Measurements from ENCODE around the gene CHST9.
"Not testable (repeated sequence)": the region's sequence is repeated elsewhere in the genome, so short reads cannot be mapped to it uniquely, and the experiment has no call there.

Gene CHST9

DNA sequence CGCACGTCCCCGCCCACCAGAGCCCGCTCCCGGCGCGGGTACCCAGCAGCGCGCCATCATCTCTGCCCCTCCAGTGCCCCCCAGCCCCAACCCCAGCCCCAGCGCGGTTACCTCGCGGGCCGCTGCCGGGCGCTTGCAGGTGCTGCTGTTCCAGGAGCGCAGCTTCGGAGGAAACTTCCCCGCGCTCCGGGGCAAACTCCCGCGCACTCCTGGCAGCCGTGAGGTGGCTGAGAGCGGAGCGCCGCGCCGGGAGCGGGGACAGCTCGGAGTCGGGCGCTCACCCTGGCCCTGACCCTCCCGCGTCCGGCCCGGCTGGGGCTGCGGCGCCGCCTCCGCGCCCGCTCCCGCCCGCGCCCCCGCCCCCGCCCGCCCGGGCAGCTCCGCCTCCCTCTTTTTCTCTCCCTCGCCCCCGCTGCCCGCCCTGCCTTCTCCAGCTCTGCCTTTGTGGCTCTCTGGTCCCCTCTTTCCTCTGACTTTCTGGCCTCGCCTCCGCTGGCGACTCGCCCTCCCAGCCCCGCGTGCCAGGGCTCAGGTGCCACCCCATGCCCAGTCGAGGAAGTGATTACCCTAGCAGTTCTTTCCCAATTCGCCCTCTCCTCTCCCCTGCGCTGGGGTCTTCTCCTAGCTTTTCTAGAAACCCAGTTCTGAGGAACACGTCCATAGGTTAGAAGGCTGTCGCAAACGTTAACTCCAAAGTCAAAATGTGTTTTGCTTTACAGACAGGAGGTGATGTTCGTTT, at the start of gene CHST9:
Gene CHST9 (minus strand): TSS at position 284 of the 739 bp plus-strand sequence. CDS start 42,499 bp downstream, outside the sequence.
- DNase-seq (ENCODE audit: low read depth) = no peak

- DNase-seq (ENCODE audit: low read depth) = not testable (repeated sequence)
These were observed 47.2 kb upstream of the CHST9 start for GRCh38 chr18:27232355-27232754.

- DNase-seq (ENCODE audit: low read depth) = not testable (repeated sequence)
These were observed 46.6 kb upstream of the CHST9 start for GRCh38 chr18:27231671-27232070.

DNA sequence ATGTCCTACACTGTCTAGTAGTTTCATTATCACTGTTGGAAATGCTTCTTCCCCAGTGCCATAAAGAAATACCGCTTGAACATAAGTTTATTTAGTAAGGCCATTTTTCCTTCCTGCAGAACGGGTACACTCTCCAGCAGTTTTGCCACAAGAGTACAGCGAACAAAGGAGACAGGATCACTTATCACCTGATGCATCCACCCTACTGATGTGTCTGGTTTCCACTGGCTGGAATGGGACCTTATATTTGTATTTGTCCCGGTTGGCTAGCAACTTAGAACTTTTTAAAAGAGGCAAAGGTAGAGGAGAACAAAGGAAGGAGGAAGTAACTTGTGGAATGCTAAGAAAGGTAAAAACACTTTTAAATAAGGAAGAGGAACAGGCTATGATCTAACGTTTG, 46.1 kb upstream of the CHST9 start:
- not testable (repeated sequence) for DNase-seq (ENCODE audit: low read depth)

GRCh38 chr18:27227721-27228120, 42.6 kb upstream of the CHST9 start:
- no peak for DNase-seq (ENCODE audit: low read depth)

DNA sequence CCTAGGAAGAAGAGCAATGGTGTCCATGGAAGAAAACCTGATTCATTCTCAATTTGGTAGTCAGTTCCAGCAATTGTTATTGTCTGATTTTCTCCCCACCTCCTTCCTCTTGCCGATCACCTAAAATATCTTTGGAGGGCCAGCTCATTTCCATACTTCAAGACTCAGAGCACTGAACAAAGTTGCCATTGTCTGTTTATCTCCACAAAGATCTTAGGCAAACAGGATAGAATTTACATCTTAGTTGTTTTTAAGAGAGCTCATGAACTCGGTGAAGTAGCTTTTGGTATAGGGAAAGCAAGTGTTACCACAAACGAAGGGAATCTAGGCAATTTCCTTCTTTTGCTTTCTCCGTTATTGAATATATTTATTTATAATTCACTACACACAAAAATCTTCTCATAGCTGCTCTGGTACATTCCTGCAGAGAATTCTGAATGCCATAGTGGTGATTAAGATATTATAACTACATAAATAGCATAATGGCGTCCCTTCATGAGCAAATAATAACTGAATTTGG, 41.5 kb upstream of the CHST9 start:
- no peak for DNase-seq (ENCODE audit: low read depth)

DNA sequence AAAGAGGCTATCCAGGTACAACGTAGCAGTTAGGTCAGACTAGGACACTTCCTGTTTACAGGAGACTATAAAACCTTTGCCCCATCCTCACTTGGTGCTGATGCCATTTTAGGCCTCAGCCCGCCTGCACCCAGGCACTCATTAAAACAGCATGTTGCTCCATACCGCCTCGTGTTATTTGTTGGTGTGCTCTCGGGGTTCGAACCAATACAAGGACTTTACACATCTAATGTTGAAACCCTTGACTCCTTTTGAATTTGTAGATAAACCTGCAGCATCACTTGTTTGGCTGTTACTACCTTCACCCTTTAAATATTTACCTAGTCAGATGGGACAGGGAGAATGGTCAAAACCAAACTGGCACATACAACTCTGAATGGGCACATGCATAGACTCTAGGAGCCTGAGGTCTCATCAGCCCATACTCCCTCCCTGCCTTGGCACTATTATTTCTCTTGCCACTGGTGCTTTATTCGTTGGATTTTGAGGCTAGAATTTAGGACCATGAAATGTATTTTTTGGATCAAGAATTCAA, 40.9 kb upstream of the CHST9 start:
- no peak for DNase-seq (ENCODE audit: low read depth)

GRCh38 chr18:27223526-27224291, 38.6 kb upstream of the CHST9 start:
- DNase-seq (ENCODE audit: low read depth) = no peak

DNA sequence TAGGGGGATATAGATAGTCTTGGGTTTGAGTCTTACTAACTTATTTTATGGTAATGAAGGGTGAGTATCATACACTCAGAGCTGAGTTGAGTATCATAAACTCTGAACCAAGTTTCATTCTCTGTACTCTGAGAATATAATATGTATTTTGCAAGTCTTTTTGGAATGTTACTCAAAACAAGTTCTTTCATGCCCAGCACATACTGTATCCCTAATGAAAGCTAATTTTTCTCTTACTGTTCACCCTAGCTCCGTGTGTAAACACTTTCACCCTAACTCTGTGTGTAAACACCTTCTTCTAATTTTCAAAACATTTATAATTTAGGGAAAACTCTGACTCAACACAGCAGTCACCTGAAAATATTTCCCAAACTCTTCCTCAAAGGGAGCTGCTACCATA, 29.7 kb upstream of the CHST9 start:
- no peak for DNase-seq (ENCODE audit: low read depth)

GRCh38 chr18:27213123-27213717, 28.1 kb upstream of the CHST9 start:
- DNase-seq (ENCODE audit: low read depth) = no peak

DNA sequence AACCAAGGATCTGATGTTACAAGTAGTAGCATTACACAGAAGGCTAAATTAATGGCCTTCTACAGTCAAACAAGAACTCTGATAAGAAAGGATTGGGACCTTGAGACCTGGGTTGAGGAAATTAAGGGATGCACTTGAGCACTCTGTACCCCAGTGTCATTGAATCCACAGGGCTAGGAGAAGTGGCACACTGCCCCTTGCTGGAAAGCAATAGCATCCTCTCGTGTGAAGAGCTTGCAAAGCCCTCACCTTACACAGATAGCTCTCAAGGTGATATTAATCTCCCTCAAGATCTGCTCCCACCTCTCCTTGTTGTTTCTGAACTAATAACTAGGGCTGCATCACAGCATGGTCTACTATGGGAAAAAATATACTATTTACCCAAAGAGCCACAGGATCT, 26.5 kb upstream of the CHST9 start:
- DNase-seq (ENCODE audit: low read depth) = no peak

- DNase-seq (ENCODE audit: low read depth) = no peak
These were observed 21.3 kb upstream of the CHST9 start for GRCh38 chr18:27206411-27206810.

- DNase-seq (ENCODE audit: low read depth) = peak; percentile 4
These were observed 17.6 kb upstream of the CHST9 start for GRCh38 chr18:27202741-27203140.

- DNase-seq (ENCODE audit: low read depth) = no peak
These were observed 12.9 kb upstream of the CHST9 start for GRCh38 chr18:27198036-27198435.

GRCh38 chr18:27188309-27188708, 3.2 kb upstream of the CHST9 start:
- no peak for DNase-seq (ENCODE audit: low read depth)

- DNase-seq (ENCODE audit: low read depth) = no peak
These were observed 789 bp upstream of the CHST9 start for GRCh38 chr18:27185897-27186296.

DNA sequence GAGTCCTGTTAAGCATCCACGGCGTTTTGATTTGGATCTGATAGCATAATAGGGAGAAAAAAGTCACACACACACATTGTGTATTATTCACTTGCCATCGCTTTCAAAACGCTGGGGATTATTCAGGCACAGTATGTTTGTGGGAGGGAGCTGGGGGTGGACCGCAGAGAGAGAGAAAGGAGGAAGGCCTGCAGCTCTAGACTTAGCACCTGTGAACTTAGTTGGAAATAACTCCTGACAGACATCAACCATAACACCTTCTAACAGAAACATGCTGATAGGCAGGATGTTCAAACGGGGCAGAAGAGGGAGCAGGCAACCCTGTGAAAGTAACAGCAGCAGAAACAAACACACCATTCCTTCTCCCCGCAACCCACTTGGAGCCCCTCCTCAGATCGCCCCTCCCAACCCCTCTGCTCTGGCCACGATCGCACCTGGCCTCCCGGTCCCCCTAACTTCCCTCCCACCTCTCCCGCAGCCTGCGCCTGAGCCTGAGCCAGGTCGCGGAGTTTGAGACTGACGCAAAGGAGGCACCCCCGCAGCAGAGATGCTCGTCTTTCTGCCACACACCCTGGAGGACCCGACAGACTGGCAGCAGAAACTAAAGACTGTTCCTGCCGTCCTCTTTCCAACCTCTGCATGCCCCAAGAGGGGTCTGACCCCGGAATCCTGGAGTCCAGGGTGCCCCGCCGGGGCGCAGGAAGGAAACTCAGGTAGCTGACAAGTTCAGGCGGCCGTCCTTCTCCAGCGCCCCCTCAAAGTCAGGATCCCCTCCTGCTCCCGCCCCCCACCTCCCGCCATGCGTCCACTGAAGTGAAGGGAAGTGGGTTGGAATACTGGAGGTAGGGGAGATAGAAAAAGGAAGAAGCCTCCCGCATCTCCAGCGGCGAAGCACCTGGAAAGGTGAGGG, 738 bp downstream of the CHST9 start:
- DNase-seq (ENCODE audit: low read depth) = no peak

- no peak for DNase-seq (ENCODE audit: low read depth)
These were observed 3.4 kb downstream of the CHST9 start for GRCh38 chr18:27181726-27182125.

- DNase-seq (ENCODE audit: low read depth) = no peak
These were observed 6.7 kb downstream of the CHST9 start for GRCh38 chr18:27178424-27178823.

DNA sequence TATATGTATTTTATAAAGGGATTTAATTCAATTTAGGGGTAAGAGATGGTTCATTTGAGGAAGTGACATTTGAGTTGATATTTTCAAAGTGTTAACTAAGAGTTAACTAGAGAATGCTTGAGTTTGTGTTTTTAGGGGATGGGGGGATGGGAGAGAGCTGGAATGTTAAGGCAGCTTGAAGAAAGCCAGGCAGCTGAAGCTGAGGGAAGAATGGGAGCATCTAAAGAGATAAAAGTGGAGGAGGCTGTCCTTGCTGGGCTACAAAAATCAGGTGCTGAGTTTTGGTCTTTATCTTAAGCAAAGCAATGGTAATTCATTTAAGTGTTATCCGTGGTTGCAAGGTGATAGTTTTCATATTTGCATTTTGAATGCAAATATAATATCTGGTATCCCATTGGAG, 9.2 kb downstream of the CHST9 start:
- no peak for DNase-seq (ENCODE audit: low read depth)

DNA sequence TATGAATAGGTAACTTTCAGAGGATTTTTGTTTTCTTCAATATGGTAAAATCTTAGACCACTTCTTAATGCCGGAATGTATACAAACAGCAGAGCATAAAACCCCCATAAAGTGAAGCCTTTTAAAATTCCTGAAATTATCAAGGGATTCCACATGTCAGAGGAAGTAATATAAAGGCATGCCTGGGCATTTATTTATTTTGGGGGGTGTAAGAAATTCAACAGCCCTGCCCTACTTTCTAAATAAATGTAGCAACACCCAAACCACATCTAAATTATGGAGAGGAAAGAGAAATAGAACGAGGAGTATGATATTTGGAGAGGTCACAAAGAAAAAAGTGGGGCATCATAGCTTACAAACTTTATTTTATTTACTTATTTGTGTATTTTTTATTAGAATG, 9.9 kb downstream of the CHST9 start:
- no peak for DNase-seq (ENCODE audit: low read depth)

DNA sequence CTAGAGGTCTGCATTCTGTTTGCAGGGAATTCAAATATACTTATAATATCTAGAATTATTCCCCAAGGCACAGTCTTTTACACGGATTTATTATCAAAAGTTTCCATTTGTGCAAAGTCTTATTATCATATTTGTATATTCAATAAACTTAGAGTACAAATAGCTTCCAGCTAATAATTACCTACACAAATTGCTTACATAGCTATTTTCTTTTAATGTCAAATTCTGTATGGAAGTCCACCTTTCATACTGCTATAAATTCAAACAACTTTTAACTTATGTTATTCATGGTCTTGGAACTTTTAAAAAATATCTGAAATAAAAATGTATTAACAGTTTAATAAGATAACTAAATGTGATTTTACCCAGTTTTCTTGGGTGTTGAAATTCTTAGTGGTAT, 13.1 kb downstream of the CHST9 start:
- no peak for DNase-seq (ENCODE audit: low read depth)
